ENCODE results near the gene KSR1. TPM values are rescaled to one million over a fixed set of nuclear protein-coding genes. Genes with fewer than 3 reads are reported as not detected.
"Not testable (repeated sequence)": the region's sequence is repeated elsewhere in the genome, so short reads cannot be mapped to it uniquely, and the experiment has no call there.

KSR1 gene
- total and polyA plus RNA-seq, 2 experiments from 2014 or later, result 7.8 to 53.2 TPM

- TF ChIP-seq ZNF462 (CRISPR knock-in tag; IDR thresholded peaks at IDR 0.05) (no peak), ZNF114 (CRISPR knock-in tag; IDR thresholded peaks at IDR 0.05) (no peak)
Measured at GRCh38 chr17:27498615-27499309, 42.5 kb downstream of the KSR1 start (continued).

- no peak overlapping the region for H2AFZ ChIP-seq
- H4K20me1 ChIP-seq (replicated peaks; ENCODE audit: insufficient read depth), result no peaks in the 10 kb centered on the region; the same call in 1 of the 2 replicates
- no peak overlapping the region for H3K4me3 ChIP-seq
- no peaks in the 10 kb centered on the region for H3K9me2 ChIP-seq (ENCODE audit: insufficient read depth)
- no peaks in the 10 kb centered on the region; the same call in 1 of the 2 replicates for H3K36me3 ChIP-seq (ENCODE audit: insufficient read depth)
- 0 out of 2 replicates have a peak, but pooled peaks cover 3% of the 10 kb centered on the region for H3F3A ChIP-seq (replicated peaks; ENCODE audit: low read depth)
- H3K27me3 ChIP-seq (ENCODE audit: insufficient read depth), result no peaks in the 10 kb centered on the region
- H3K79me2 ChIP-seq (replicated peaks; ENCODE audit: insufficient read depth), result peaks cover 98% of the 10 kb centered on the region
- no peak for ATAC-seq
- no peak overlapping the region for H3K27ac ChIP-seq (ENCODE audit: low read depth)
- H3K4me1 ChIP-seq (ENCODE audit: insufficient read depth), result peaks cover 32% of the 10 kb centered on the region
- no peak overlapping the region for H3K27ac Mint-ChIP-seq
- H3K36me3 Mint-ChIP-seq (ENCODE audit: low read depth), result peaks cover 47% of the 10 kb centered on the region
- no peak for DNase-seq (ENCODE audit: low spot score)
- H3K4me3 Mint-ChIP-seq, result no peak overlapping the region
- H3K4me2 ChIP-seq, result no peak overlapping the region
- peaks cover 36% of the 10 kb centered on the region for H3K4me1 Mint-ChIP-seq
- TF ChIP-seq REST (IDR thresholded peaks at IDR 0.05; ENCODE audit: unreplicated experiment), result no peak
- H3K27me3 Mint-ChIP-seq (ENCODE audit: insufficient read depth, low read depth, poor library complexity), result peaks cover 11% of the 10 kb centered on the region
- peaks cover 51% of the 10 kb centered on the region for H3K9me3 Mint-ChIP-seq
Measured at GRCh38 chr17:27499451-27500265, 43.4 kb downstream of the KSR1 start.

GRCh38 chr17:27501338-27501737 is 45.1 kb downstream of the KSR1 start:
- Mint-ChIP-seq H3K4me1 (peaks cover 36% of the 10 kb centered on the region), H3K27me3 (ENCODE audit: insufficient read depth, low read depth, poor library complexity) (peaks cover 11% of the 10 kb centered on the region), H3K9me3 (peaks cover 51% of the 10 kb centered on the region), H3K36me3 (ENCODE audit: low read depth) (peaks cover 47% of the 10 kb centered on the region)
- not testable (repeated sequence) for H3K27ac ChIP-seq (ENCODE audit: low read depth); DNase-seq (ENCODE audit: low spot score); H3K36me3 ChIP-seq (ENCODE audit: insufficient read depth); H3K27me3 ChIP-seq (ENCODE audit: insufficient read depth); ATAC-seq; H2AFZ ChIP-seq; H3K4me3 ChIP-seq; H4K20me1 ChIP-seq (replicated peaks; ENCODE audit: insufficient read depth); H3K4me3 Mint-ChIP-seq; H3K4me2 ChIP-seq; H3K27ac Mint-ChIP-seq; H3K9me2 ChIP-seq (ENCODE audit: insufficient read depth); H3F3A ChIP-seq (replicated peaks; ENCODE audit: low read depth)
- H3K79me2 ChIP-seq (replicated peaks; ENCODE audit: insufficient read depth), result peaks cover 94% of the 10 kb centered on the region
- H3K4me1 ChIP-seq (ENCODE audit: insufficient read depth), result peaks cover 28% of the 10 kb centered on the region
